AG20443 (cell line): Measurements from ENCODE around the gene DMD.
"Not testable (repeated sequence)": the region's sequence is repeated elsewhere in the genome, so short reads cannot be mapped to it uniquely, and the experiment has no call there.

Source experiments
- DNase-seq: peaks from one replicate; pipeline ENCODE4 v3.0.0; 2012; ENCODE audit warnings: low spot score, mixed read lengths

Gene DMD

DNA sequence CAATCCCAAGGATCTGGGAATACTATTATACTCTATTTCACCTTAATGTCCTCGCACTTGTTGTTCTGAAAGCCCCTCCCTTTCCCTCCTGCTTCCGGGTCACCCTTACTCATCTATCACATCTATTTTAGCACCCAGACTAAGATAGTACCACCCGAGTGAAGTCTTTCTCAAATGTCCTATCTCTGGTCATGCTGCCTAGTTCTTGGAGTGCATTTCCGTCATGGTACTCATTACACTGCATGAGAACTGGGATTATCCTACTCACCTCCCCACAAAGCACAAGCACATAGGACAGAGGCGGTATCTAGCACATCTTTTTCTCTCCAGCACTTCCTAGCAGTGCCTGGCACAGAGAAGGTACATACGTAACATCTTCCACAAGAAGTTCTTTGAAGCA lies 1195.2 kb downstream of the DMD start:
- DNase-seq: no peak

DNA sequence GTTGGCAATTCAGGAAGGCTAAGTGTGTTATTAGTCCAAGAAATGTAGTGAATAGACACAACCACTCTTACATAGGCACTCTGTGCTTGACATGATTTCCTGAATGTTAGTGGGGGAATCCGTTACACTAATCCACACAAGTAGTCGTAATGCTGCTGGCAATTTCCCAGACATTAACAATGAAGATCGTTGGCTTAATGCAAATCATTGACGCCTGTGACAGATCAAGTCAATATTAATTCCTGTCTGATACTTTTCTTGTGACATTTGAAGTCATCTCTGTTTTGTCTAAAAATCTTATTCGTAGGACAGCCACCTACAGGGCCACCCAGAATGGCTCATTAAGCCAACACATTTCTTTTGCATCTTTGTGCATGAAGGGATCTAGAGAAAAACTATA lies 1200.4 kb downstream of the DMD start:
- DNase-seq: no peak

DNA sequence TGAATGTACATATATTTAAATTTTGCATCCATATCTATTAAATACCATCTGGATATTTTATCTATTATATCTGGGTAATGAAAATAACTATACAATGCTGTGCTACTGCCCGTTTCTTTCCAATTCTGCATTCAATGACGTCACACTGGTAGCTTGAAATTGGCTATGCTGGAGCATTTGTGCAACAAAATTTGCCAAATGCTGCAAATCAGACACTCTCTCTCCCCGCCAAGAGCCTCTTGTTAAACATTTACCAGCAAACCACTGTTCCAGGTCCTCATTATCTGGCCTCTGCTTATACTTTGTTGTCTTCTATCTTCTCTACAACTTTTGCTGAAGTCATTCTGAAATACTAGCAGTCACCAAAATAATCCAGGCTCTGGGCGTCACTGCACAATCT lies 1201.1 kb downstream of the DMD start:
- DNase-seq: no peak

DNA sequence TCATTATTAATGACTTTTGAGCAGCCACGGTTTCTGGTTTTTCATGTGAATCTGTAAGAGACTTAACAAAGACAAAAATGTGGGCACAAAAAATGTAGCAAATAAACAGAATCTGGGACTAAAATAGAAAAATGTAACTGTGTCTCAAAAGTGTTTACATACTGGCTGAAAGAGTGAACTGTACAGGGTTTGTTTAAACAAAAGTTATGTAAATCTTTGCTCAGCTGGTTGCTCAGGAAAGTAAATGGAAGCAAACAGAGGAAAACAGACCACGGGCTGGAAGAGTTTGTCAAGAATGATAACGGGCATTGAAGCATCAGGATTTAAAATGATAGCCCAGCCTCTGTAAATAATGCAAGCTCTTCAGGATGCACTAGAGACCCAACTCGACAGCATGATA lies 1217.7 kb downstream of the DMD start:
- DNase-seq: no peak

DNA sequence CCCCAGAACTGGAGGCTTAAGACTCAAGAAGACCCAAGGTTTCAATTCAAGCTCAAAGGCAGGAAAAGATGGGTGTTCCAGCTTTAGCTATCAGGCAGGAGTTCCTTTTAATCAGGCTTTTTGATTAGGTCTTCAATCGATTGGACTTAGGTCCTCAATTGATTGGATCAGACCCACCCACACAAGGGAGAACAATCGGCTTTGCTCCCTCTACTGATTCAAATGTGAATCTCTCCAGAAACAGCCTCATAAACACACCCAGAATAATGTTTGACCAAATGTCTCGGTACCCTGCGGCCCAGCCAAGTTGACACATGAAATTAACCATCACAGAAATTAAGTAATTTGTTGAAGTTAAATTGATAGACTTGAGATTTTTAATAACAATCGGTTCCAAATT lies 1222.4 kb downstream of the DMD start:
- DNase-seq: no peak

DNA sequence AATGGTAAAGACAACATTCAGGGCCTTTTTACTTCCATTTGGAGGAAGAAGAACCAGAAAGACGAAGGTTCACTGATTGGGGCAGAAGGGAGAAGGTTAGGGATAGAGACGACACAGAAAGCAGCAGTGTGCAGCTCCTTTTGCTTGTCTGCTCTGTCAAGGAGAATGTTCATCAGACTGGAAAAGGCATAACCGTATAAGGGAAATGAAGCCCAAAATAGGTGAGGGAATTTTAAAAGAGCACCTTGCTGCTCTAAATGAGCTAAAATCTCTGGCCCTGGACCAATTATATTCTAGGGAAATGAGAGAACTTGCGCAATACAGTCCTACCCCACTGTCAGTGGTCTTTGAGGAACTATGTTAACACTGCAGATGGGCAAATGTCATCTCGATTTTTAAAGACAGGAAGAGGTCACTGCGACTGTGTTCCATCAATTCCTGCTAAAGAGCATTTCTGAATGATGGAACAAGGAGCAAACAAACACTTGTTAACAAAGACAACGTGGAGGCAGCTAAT lies 1229.7 kb downstream of the DMD start:
- DNase-seq: no peak

DNA sequence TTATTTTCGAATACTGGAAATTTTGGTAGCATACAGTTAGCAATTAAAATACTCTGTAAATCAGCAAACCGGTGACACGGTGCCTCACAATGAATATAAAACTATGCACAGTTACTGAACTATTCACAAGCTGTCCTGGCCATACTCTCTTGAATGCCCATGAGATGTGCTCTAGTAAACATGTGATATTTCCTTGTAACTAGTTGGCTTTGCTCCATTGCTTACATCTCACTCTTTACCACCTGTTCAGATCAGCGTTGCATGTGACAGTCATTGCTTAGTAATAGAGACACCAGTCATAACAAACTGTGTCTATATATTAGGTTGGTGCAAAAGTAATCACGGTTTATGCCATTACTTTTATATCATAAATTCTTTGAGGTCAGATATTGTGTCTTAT lies 1241.6 kb downstream of the DMD start:
- DNase-seq: no peak

DNA sequence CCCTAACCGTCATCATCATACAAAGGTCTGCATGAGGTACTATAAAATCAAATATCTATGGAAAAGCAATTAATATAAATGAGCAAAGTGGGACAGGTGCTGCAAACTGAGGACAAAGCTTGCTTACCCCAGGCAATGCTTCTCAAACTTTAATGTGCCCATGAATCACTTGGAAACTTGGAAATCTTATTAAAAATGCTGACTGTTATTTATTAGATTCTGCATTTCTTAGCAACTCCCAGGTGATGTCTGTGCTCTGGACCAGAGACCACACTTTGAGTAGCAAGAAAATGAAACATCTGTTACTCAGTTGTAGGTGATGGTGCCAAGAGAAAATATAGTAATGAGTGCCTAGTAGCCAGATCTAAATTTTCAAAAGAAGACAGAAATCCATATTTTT lies 1249.1 kb downstream of the DMD start:
- DNase-seq: no peak

DNA sequence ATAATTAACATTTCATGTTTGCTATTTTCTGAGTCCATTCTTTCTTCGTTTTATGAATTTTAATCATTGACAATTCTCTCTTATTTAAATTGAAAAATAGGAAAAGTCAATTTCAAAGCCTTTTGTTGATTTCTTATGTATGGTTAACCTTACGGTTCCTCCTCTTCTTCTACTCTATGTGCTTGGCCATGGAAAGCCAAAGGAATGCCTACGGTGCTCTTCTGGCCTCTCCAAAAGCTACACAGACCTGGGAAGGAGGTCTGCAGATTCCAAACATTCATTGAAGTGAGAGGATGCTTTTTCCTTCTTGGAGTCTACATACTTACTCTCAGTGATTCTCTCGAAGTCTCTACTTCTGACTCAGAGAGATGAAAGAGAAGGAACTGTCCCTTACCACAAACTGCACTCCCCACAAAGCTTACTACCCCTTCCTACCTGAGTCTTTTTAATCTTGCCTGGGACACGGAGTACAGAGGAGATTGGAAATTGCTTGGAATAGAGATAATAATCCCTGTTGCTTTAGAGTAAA lies 1276.4 kb downstream of the DMD start:
- no peak for DNase-seq

DNA sequence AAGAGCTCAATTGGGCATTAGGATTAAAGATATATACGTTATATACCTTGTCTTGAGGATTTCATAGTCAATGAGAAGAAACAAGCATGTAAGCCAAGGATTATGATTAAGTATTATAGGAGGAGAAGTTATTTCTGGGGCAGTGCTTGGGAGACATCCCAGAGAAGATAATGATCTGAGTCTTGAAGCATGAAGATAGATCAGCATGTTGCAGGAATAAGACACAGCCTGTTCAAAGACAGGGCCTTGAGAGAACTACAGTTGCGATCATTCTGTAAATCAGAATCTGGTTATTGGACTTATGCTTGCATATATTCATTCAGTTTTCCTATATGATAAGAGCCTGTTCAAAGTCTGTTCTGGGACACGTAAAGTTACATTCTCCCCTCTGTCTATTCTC lies 1277.3 kb downstream of the DMD start:
- no peak for DNase-seq

DNA sequence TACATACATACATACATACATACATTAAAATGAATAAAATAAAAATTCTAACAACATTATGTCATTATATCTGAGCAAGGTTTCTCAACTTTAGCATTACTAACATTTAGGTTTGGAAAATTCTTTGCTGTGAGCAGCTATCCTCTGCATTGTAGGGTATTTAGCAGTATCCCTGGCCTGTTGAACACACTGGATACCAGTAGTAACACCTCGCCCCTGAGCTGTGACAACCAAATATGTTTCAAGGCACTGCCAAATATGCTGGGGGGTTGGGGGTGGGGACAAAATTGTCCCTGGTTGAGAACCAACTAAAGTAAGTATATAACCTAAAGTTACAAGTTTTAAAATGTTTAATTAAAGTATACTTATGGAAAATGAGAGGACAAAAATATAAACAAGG lies 1278.6 kb downstream of the DMD start:
- DNase-seq: no peak

DNA sequence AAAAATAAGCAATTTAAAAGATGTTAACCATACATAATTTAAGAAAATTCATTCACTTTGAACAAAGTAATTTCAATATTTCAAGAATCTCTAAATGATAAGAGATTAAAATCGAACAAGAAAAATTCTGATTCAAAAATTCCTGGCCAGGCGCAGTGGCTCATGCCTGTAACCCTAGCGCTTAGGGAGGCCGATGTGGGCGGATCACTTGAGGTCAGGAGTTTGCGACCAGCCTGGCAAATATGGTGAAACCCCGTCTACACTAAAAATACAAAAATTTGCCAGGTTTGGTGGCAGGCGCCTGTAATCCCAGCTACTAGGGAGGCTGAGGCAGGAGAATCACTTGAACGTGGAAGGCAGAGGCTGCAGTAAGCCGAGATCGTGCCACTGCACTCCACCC lies 1279.0 kb downstream of the DMD start:
- DNase-seq: not testable (repeated sequence)

DNA sequence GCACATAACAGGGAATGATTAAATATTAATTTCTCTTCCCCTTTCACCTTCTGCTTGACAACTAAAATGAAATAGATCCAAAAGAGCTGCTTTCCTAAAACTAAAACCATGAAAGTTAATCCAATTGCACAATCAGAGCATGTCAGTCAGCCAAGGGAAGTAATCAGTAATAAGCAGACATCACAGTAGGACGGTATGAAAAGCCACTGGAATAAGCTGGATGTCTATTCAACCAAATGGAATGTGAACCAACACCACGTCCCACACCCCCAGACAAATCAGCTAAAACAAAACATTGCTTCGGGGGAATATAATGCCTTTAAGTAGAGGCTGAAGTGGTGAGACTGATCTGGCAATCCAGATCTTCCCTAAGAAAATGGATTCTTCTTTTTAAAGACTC lies 1280.1 kb downstream of the DMD start:
- peak; percentile 2 for DNase-seq

DNA sequence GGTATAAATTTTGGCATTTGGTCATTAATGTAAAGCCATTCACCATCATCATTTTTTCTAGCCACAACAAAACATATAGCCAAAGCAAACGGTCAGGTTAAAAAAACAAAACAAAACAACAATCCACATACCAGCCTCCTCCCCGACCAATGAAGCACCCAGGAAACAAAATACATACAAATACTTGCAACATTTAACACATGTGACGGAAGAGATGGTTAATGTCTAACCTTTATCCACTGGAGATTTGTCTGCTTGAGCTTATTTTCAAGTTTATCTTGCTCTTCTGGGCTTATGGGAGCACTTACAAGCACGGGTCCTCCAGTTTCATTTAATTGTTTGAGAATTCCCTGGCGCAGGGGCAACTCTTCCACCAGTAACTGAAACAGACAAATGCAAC lies 1282.0 kb downstream of the DMD start:
- DNase-seq: no peak

DNA sequence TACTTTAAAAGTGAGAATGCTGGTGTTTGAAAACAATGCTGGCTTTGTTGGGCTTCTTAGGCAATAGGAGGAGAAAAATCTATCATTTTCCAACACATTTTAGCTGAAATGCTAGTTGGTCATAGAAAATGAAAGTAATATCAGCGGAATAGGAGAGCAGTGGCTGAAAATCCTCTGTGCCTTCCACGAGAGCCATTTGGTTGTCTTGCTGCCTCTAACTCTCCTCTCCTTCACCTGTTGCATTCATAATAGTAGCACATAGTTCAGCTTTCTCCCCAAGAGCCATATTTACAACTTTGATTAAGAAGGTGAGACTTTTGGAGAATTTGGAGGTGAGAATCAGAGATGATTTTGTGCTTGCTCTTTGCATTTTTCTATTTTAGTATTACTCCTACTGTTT lies 1290.1 kb downstream of the DMD start:
- DNase-seq: no peak

DNA sequence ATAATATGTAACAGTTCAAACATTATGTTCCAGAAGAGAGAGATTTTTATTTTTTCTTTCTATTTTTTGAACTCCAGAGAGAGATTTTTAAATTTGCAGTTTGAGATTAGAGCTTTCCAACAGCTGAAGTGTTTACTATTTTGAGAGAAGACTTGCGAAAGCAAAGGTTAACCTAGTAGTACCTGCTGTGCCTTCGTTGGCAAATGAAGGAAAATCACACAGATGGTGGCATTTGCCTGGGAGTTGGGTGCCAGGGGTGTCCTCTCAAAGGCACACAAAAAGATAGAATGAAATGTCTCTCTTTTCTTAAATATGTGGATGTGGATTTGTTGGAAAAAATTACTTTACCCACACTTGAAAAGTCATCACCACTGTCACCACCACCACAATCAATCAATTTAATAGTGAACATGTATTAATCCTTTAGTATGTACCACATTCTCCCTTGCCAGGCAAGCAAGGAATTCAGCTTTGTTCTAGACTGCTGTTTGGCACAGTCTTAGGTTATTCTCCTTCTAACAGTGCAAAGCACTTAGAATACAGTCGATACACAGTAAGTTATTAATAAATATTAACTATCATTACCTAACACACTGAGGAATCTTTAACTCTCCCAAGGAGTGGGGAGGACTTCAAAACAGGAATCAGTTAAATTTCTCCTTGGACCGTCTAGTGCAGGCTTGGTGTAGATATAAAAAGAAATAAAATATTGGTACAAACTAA lies 1301.3 kb downstream of the DMD start:
- DNase-seq: no peak

DNA sequence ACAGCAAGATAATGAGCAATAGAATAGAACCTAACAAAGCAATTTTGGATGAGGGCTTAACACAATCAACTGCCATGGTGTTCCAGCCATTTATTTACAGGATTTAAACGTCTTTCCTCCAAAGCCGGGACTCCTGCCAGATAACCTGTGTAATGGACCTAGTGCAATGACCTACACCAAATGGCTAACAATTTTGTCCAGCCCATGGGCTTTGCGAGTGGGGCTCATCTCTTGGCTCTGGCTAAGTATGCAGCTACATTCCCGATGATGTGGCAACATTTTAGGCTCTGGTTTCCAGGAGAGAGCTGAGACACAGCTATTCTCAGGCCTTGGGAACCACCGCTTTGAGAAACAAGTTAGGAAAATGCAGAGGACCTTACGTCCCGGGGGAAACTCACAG lies 1317.2 kb downstream of the DMD start:
- DNase-seq: no peak

DNA sequence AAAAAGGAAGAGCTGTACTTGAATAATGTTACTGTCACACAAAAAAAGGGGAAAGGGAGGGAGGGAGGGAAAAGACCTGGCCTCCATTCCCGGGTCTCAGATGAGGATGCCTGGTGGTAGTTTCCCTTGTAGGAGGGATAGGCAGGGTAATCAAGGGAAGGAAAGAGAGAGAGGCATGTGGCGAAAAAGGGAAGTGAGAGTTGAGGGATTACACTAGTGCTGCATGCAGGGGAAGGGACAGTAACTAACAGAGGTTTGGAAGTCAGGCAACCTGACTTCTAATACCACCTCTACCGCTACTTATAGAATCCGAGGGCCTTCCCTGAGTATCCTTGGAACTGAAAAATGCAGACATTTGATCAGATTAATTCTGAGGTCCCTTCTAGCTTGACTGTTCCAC lies 1317.8 kb downstream of the DMD start:
- no peak for DNase-seq

DNA sequence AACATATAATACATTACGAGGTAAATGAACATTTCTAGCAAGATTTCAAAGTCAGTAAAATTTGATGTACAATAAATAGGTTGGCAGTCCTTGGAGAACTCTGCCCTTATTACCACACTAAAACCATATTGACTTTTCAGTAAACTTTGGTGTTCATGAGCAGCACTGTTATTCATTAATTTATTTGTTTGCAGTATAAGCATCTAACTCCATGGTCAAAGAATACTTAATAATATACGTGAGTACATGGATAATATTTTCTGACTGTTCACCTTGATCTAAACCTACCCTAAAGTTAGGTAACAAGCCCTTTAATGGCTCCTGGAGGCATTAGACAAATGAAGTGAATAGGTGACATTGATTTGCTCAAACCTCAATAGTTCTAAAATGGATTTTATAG lies 1322.3 kb downstream of the DMD start:
- no peak for DNase-seq

DNA sequence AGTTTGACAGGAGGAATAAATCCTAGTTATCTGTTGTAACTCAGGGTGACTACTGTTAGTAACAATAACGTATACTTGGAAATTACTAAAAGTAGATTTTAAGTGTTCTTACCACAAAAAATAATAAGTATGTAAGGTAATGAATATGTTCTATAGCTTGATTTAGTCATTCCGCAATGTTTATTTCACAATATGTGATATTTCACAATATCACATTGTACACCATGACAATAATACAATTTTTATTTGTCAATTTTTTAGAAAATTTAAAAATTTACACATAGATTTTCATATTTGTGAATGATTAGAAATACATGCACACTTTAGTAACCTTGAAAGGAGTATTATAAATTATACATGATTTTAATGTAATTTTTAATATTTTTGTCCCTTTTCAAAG lies 1326.8 kb downstream of the DMD start:
- DNase-seq: no peak

DNA sequence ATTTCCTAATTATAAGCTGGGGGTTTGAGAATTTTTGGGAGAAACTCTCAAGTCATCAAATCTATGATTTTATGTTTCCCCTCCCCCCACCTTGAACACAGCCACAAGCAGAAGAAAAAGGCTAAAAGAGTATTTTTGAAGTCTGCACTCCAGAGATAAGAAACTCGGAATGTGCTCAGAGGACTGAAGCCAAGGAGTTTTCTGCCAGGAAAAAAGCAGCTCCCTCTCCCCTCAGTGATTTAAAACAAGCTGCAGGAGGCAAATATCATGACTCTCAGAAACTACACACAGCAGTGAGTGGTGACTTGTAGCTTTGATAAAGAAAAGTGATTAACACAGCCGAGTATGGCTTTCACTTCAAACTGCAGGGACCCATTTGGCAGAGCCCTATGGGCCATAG lies 1339.3 kb downstream of the DMD start:
- no peak for DNase-seq

DNA sequence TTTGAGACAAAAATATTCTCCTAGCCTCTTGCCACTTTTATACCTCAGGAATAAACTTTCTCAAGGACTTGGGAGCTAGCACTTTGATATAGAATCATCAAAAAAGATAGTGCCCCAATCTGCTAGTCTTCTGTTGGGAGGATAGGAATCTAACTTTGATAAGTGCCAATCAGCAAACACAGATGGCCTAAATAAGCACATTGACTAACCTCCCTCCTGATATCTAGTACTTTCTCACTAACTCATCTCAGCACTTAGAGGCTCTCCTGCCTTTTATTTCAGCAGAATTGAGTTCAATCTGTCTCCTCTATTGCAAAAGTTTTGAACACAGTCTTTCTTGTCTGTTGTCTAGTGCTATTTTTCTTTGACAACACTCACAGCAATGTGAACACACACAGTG lies 1341.1 kb downstream of the DMD start:
- DNase-seq: no peak

DNA sequence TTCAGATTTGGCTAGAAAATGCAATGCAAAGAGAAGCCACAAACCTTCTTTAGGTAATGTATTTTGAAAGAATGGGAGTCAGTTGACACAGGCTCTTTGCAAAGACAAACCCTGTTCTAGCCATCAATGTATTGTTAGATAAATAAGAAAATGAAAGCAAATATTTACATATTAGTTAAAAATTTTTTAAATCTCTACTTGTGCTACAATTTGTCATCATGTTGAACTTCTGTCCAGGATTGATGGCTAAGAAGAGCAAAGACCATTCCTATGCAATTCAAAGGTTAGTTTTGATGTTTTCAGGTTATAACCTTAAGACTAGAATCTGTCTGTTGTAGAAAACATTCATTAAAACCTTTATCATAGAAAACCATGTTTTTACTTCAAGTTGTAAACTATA lies 1350.7 kb downstream of the DMD start:
- no peak for DNase-seq

DNA sequence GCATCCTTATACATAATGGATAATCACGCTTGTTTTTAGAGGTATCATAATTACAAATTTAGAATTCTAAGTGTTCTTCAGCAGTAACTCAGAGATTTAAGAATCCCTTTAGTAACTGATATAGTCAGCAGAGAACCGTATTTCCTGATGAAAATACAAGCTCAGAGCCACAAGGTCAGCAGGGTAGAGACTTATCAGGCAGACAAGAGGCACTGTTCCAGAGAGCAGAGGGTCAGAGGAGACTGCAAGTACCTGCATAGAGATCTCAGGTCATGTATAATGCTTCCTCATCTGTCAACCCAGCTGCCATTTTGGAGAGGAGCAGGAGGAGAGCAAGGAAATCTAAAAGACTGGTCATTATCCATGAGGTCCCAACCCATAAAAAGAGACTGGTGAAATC lies 1352.4 kb downstream of the DMD start:
- no peak for DNase-seq
